ENCODE data around the gene FRZB.
"Not testable (repeated sequence)": the region's sequence is repeated elsewhere in the genome, so short reads cannot be mapped to it uniquely, and the experiment has no call there.

The FRZB gene

GRCh38 chr2:182887753-182888415, 21.4 kb upstream of the FRZB start:
- DNase-seq, result no peak

- DNase-seq, result no peak
These were observed 20.7 kb upstream of the FRZB start for GRCh38 chr2:182887093-182887492.

- no peak for DNase-seq
These were observed 19.3 kb upstream of the FRZB start for GRCh38 chr2:182885771-182886170.

DNA sequence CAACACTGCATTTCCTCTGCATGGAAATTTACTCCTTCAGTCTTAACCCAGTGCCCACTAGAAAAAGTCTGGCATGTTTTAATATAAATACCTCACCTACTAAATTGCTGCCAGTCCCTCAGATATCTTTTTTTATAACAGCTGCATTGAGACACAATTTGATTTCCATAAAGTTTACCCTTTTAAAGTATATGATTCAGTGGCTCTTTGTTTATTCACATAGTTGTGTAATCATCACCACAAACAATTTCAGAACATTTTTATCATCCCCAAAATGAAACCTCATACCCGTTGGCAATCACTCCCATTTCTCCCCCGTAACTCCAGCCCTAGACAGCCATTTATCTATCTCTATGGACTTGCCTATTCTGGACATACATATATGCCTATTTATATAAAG, 17.0 kb upstream of the FRZB start:
- DNase-seq, result no peak

DNA sequence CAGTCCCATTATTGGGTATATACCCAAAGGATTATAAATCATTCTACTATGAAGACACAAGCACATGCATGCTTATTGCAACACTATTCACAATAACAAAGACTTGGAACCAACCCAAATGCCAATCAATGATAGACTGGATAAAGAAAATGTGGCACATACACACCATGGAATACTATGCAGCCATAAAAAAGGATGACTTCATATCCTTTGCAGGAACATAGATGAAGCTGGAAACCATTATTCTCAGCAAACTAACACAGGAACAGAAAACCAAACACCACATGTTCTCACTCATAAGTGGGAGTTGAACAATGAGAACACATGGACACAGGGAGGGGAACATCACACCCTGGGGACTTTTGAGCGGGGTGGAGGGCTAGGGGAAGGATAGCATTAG, 13.7 kb upstream of the FRZB start:
- not testable (repeated sequence) for DNase-seq

DNA sequence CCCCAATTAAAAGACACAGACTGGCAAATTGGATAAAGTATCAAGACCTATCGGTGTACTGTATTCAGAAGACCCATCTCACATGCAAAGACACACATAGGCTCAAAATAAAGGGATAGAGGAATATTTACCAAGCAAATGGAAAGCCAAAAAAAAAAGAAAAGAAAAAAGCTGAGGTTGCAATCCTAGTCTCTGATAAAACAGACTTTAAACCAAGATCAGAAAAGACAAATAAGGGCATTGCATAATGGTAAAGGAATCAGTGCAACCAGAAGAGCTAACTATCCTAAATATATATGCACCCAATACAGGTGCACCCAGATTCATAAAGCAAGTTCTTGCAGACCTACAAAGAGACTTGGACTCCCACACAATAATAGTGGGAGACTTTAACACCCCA, 10.2 kb upstream of the FRZB start:
- DNase-seq, result not testable (repeated sequence)

DNA sequence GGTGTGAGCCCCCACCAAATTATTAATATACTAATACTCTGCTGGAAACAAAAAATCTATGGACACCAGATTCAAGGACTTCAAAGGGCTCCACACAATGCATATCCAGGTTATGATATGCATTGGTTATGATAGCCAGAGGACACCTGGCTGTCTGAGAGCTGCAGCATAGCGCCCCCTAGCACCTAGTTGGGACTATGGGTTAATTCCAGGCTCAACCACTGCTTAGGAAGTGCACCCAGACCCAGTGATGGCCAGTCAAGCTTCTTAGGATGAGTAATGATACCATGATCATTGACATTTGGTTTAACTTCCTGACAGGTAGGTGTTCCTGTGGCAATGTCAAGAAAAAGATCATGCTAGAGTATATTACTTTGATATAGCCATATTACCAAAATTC, 3.8 kb upstream of the FRZB start:
- DNase-seq, result no peak

- no peak for DNase-seq
These were observed 1.8 kb upstream of the FRZB start for GRCh38 chr2:182868054-182868796.

- DNase-seq, result no peak
These were observed 1.1 kb upstream of the FRZB start for GRCh38 chr2:182867426-182868053.

GRCh38 chr2:182866095-182866460, 359 bp downstream of the FRZB start:
- DNase-seq, result no peak

DNA sequence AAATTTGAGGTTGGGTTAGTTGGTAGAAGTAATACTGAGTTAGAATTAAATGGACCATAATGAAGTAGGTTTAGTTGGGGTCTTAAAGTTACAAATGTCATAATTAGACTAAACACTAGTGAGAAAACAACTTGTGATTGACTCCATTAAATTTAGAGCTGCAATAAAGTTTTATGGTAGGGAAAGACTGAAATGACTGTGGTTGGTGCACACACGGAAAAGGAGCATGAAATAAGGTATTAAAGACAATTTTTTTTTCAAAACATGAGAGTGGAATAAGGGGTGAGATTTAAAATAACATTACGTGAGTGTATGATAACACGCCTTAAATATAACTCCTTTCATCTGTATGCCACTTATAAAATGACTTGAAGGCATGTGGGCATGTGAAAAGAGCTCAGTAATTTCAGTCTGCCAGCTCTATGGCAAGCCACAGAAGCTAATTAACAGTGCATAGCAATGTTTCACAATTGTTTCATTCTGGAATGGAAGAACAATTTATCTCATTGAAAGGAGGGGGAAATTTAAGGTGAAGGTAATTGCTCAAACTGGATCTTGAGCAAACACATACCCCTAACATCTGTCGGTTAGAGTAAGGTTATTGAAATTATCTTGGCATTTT, 1.4 kb downstream of the FRZB start:
- DNase-seq, result no peak

- DNase-seq, result no peak
These were observed 2.8 kb downstream of the FRZB start for GRCh38 chr2:182863642-182864041.

DNA sequence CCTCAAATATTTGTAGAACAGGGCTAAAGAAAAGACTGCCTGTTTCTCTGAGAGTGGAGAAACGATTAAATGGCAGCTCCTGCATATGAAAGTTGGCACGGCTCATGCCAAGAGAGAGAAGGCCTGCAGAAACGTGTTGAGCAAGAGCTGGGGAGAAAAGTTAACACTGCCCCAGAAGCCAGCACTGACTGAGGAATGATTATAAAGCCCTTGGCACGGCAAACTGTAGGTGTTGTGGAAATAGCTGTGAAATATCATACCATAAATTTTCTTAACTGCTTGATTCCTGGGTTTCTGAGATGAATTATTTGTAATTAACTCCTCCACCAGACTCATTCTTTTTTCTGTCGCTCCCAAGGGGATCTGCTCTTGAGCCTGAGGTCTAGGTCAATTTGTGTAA, 4.3 kb downstream of the FRZB start:
- DNase-seq, result no peak

DNA sequence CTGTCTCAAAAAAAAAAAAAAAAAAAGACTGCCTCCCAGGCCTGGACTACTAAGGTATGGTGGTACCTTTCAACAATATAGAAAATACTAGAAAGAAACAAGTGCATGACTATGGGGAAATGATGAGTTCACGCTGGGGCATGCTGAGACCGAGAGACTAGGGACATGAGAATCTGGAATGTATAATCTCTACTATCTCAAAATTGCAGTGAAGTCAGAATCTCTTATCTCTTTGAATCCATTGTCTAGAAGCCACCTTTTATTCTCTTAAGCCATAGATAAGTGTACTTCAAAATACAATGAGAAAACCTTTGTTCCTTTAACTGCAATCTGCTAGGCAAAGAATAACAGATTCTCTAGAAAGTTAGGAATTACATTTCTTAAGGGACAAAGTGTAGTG, 5.6 kb downstream of the FRZB start:
- no peak for DNase-seq

DNA sequence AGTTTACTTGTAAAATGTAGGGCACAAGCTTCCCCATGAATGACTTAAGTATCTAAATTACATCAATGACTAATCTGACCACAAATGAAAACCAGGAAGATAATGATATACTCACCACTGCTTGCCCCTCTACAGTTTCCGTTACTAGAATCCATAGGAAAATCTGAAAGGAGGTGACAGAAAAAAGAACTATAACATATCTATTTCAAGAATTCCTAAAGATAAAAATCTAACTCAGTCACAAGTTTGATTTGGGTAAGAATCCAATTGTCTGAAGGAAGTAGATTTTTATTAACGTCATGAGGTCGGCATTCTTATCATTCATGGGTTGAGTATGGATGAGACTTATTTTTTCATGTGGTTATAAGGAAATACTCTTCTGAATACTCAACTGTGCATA, 7.8 kb downstream of the FRZB start:
- no peak for DNase-seq

GRCh38 chr2:182855376-182855775, 11.1 kb downstream of the FRZB start:
- no peak for DNase-seq

DNA sequence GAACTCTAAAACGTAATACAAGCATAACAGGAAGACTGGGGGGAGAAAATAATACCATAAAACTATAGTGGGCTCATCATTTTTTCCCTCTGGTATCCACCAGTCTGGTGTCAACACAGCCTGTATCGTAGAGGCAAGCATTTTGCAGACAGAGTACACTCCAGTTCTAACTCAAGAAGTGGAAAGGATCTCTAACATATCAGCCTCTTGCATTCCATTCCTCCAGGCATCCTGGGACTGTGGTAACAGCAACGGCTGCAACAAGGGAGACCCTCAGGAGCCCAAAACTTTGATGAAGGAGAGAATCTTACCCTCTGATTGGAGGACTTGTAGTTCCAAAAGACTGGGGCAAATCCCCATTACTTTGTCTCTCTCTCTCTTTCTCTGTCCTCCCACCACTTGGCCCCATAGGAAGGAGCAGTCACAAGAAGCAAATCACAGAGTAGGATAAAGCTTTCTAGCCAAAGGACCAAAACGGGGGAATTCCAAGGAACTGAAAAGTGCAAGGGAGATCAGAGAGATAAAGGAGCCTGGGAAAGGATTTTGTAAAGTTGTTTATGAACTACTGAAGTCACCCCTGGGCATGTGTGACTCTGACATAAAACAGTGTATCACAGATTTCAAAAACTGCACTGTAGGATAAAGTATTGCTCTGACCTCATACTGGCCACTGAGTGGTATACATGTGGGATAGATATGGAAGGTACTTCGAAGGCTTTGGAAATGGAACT, 11.9 kb downstream of the FRZB start:
- no peak for DNase-seq

DNA sequence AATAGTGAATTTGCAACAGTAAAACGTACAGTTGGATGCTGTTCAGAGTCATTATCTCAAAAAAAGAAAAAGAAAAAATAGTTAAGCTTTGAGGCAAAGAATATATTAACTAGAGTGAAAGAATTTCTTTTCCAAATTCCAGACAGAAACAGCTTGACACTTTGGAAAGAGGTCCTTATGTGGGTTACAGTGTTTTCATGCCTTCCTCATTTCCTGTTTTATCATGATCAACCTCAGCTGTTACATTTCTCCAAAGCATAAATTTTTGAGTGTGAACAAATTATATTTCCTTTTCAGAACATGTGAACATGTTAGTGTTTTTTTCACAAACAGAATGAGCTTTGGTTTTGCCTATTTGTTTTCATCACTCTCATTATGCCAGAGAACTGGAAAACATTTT, 13.6 kb downstream of the FRZB start:
- no peak for DNase-seq

DNA sequence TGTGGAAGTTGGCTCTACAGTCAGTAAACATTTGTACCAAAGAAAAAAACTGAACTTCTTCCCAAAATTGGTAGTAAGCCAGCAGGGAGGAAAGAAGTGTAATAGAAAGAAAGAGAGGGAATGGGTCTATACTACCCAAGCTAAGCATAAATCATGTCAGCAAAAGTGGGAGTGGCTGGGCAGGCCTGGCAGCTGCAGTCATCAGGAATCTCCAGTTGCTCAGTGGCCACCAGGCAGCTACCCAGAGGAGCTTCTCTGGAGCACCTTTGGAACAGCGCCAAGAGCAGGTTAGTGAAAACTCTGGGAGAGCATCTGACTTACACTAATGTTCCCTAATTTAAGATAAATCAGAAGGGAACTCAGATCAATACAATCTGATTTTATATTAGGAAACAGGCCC, 14.3 kb downstream of the FRZB start:
- no peak for DNase-seq

GRCh38 chr2:182845794-182846417, 20.5 kb downstream of the FRZB start:
- DNase-seq, result no peak

DNA sequence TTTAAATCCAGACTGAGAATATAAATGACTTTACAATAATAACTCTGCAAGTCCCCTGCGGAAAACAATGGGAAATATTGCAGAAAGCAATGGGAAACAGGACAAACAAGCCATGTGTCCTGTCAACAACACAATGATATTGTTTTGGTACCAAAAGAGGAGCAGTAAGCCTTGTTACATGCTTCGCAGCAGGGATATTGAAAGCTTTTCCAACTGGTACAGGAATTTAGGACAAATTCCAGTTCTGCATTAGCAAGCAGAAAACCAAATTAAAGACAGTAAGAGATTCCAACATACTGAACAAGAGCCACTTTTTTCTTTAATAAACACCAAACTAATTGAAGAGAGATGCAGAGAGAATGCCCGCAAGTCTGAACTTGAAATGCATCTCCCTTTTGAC, 30.0 kb downstream of the FRZB start:
- DNase-seq, result no peak

GRCh38 chr2:182834293-182834692, 32.1 kb downstream of the FRZB start:
- no peak for DNase-seq

Measured in SIG-M5 (cell line).